ENCODE data around the gene L3MBTL4.

The L3MBTL4 gene

GRCh38 chr18:5942591-5942990 is 472.1 kb downstream of the L3MBTL4 start:
- no peak overlapping the region for H3K27ac Mint-ChIP-seq
- no peak overlapping the region for H3K4me3 Mint-ChIP-seq
- H3K9me3 Mint-ChIP-seq: no peaks in the 10 kb centered on the region
- TF ChIP-seq, protein P1, sequence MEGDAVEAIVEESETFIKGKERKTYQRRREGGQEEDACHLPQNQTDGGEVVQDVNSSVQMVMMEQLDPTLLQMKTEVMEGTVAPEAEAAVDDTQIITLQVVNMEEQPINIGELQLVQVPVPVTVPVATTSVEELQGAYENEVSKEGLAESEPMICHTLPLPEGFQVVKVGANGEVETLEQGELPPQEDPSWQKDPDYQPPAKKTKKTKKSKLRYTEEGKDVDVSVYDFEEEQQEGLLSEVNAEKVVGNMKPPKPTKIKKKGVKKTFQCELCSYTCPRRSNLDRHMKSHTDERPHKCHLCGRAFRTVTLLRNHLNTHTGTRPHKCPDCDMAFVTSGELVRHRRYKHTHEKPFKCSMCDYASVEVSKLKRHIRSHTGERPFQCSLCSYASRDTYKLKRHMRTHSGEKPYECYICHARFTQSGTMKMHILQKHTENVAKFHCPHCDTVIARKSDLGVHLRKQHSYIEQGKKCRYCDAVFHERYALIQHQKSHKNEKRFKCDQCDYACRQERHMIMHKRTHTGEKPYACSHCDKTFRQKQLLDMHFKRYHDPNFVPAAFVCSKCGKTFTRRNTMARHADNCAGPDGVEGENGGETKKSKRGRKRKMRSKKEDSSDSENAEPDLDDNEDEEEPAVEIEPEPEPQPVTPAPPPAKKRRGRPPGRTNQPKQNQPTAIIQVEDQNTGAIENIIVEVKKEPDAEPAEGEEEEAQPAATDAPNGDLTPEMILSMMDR (IDR thresholded peaks at IDR 0.05): no peak
- H3K27me3 Mint-ChIP-seq (ENCODE audit: low read depth, poor library complexity): no peaks in the 10 kb centered on the region
- DNase-seq: no peak
- no peaks in the 10 kb centered on the region for H3K36me3 Mint-ChIP-seq (ENCODE audit: low read depth)
- no peaks in the 10 kb centered on the region for H3K4me1 Mint-ChIP-seq

DNA sequence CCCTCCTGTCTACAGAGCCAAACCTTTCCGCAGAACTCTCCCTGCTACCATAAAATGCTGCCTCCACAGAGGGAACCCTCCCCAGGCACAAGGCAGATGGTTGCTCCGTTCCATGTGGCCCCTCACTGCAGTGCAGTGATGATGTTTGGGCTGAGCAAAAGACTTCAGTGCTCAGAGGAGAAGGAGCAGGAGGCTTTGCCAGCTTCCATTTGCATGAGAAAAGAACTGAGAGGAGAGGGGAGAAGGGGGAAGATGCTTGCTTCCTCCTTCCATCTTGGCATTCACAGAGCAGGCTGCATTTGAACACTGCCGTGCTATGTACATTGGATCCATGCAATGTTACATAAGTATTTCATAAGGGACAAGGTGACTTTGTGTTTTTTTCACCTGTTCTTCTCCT is 472.8 kb downstream of the L3MBTL4 start:
- Mint-ChIP-seq H3K27me3 (ENCODE audit: low read depth, poor library complexity) (peaks cover under 1% of the 10 kb centered on the region), H3K4me1 (peaks cover 3% of the 10 kb centered on the region), H3K36me3 (ENCODE audit: low read depth) (no peaks in the 10 kb centered on the region), H3K4me3 (no peak overlapping the region), H3K9me3 (no peaks in the 10 kb centered on the region), H3K27ac (no peak overlapping the region)
- TF ChIP-seq, protein P1 (IDR thresholded peaks at IDR 0.05): no peak
- no peak for DNase-seq

- H3K36me3 Mint-ChIP-seq (ENCODE audit: low read depth): no peaks in the 10 kb centered on the region
- peaks cover 8% of the 10 kb centered on the region for H3K4me1 Mint-ChIP-seq
- H3K27ac Mint-ChIP-seq: no peak overlapping the region
- H3K9me3 Mint-ChIP-seq: no peaks in the 10 kb centered on the region
- H3K4me3 Mint-ChIP-seq: no peak overlapping the region
- peaks cover 2% of the 10 kb centered on the region for H3K27me3 Mint-ChIP-seq (ENCODE audit: low read depth, poor library complexity)
- TF ChIP-seq, protein P1 (IDR thresholded peaks at IDR 0.05): no peak
- DNase-seq: no peak
Observed at GRCh38 chr18:5939801-5940667, 474.7 kb downstream of the L3MBTL4 start.

DNA sequence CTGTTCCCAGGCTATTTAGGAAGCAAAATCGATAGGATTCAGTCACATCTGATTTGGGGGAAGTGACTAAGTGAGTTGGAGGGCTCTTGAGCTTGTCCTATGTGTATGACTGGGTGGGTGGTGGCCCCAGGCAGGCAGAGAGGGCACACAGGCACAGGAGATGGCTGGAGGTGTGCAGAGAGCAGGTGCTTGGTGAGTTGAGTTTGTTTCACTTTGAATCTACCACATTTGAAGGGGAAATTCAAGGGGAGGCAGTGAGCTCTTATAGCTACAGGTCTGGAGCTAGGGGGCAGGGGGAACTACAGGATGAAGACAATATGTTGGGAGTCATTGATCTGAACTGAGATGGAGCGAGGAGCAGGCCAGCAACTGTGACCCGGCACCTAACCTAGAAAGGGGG is 476.9 kb downstream of the L3MBTL4 start:
- DNase-seq: no peak
- Mint-ChIP-seq H3K9me3 (no peaks in the 10 kb centered on the region), H3K27me3 (ENCODE audit: low read depth, poor library complexity) (peaks cover 2% of the 10 kb centered on the region), H3K27ac (no peak overlapping the region), H3K4me1 (peaks cover 8% of the 10 kb centered on the region), H3K36me3 (ENCODE audit: low read depth) (no peaks in the 10 kb centered on the region), H3K4me3 (no peak overlapping the region)
- TF ChIP-seq, protein P1 (IDR thresholded peaks at IDR 0.05): no peak

DNA sequence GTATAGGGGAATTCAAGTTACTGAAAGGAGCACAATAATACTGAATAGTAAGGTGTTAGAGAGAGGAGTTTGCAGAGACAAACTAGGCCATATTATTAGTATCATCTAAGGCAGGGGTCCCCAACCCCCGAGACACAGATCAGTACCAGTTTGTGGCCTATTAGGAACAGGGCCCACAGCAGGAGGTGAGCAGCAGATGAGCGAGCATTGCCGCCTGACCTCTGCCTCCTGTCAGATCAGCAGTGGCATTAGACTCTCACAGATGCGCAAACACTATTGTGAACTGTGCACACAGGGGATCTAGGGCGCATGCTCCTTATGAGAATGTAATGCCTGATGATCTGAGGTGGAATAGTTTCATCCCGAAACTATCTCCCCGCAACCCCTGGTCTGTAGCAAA is 477.6 kb downstream of the L3MBTL4 start:
- H3K36me3 Mint-ChIP-seq (ENCODE audit: low read depth): no peaks in the 10 kb centered on the region
- H3K9me3 Mint-ChIP-seq: no peaks in the 10 kb centered on the region
- TF ChIP-seq, protein P1 (IDR thresholded peaks at IDR 0.05): no peak
- no peak overlapping the region for H3K4me3 Mint-ChIP-seq
- H3K27ac Mint-ChIP-seq: no peak overlapping the region
- peaks cover 8% of the 10 kb centered on the region for H3K4me1 Mint-ChIP-seq
- no peak for DNase-seq
- peaks cover 2% of the 10 kb centered on the region for H3K27me3 Mint-ChIP-seq (ENCODE audit: low read depth, poor library complexity)

DNA sequence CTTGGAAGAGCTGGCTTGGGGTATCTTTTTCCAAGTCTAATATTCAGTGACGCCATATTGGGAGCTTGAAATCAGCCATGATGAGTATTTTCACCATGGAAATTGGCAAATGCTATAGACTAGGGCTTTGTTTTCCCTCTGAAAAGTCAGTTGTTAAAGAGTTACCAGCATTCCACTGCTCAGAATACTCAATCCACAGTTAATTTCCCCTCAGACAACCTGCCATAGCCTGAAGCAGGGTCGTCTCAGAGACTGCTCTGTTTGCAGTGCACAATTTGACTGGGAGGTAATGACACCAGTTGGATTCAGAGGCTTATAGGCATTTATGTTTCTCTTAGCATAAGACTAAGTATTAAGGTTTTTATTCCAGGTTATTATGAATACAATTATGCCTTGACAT is 483.9 kb downstream of the L3MBTL4 start:
- DNase-seq: no peak
- Mint-ChIP-seq H3K4me3 (no peak overlapping the region), H3K36me3 (ENCODE audit: low read depth) (peaks cover 16% of the 10 kb centered on the region), H3K27me3 (ENCODE audit: low read depth, poor library complexity) (no peaks in the 10 kb centered on the region), H3K27ac (no peak overlapping the region), H3K9me3 (peaks cover 23% of the 10 kb centered on the region), H3K4me1 (no peaks in the 10 kb centered on the region)
- TF ChIP-seq, protein P1 (IDR thresholded peaks at IDR 0.05): no peak
